HG03432 (cell line): ENCODE results near the gene AP2B1.
A peak's percentile ranks its signal among the peaks of the same experiment; 100 is the strongest.
"Not testable (repeated sequence)": the region's sequence is repeated elsewhere in the genome, so short reads cannot be mapped to it uniquely, and the experiment has no call there.

ENCODE experiments used
- ATAC-seq: cut with Tn5 transposase; IDR thresholded peaks from one replicate; pipeline ENCODE4 v1.9.1; 2021; ENCODE audit warnings: mild to moderate bottlenecking, moderate library complexity; ENCODE audit not compliant: unreplicated experiment

AP2B1 gene

GRCh38 chr17:35587074-35587961 is at the start of gene AP2B1:
TSS of gene AP2B1 (plus strand) at chr17:35587322. CDS start at chr17:35594031, 6,709 bp downstream.
- peak; percentile 86 for ATAC-seq

DNA sequence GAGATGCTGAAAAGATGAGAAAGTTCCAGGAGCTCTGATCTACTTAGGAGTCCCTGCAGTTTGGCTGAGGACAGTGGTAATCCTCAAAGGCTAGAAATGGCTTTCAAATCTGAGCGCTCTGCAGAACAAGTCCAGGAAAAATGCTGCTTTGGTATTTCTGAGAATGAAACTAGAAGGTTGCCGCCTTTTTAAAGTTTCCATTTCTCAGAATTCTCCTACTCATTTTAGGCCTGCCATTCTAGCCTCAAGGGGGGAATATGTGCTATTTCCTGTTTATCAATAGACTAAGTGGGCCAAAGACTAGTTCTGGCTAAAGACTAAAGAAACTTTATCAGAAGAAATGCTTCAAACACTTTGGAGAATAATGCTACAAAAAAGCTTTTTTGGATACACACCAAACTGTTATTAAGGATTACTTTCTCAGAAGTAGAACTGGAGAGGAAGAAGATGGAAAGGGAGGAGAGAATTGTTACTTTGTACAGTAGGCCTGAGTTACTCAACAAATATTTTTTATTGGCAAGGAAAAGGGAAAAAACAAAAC is 49.5 kb upstream of the AP2B1 start, which contains the start of gene SLFN12L:
Gene SLFN12L (minus strand): TSS at position 78 of the 541 bp plus-strand sequence. CDS start 15,314 bp downstream, outside the sequence.
- ATAC-seq = no peak

- no peak for ATAC-seq
These were observed 47.5 kb upstream of the AP2B1 start for GRCh38 chr17:35539659-35540026.

DNA sequence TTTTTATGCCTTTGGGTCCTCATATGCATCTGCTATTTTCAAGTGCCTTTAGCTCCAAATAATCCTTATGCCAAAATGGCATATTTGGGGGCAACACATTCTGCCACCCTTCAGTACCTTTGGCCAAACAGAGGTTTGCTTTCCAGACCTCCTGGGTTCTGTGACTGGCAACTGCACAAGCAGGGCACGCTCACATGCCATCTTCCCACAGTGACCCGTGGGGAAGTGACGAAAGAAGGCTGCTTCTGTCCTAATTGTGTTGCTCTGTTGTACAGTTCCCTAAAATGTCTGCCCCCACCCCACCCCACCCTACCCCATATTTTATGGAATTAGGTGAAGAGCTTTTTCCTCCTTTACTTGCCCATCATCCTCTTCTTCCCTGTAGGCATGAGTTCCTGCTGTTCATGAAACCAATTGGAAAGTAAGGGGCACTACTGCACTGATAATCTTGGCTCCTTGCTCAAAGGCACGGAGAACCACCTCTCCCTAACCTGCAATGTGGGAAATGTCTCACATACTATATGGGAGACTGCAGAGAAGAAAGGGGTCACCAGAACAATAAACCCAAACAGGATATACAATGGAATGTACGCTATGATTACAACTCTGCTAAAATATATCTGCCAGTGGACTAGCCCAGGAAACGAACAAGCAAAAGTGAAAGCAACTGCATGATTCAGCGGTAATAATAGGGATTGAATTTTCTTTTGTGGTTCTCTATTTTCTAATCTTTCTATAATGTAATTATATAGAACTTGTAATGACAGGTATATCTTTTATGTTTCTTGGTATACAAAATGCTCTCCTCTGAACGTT is 46.3 kb upstream of the AP2B1 start:
- no peak for ATAC-seq

- ATAC-seq = no peak
These were observed 45.7 kb upstream of the AP2B1 start for GRCh38 chr17:35541434-35541833.

- no peak for ATAC-seq
These were observed 44.1 kb upstream of the AP2B1 start for GRCh38 chr17:35542990-35543389.

- no peak for ATAC-seq
These were observed 43.3 kb upstream of the AP2B1 start for GRCh38 chr17:35543856-35544255.

DNA sequence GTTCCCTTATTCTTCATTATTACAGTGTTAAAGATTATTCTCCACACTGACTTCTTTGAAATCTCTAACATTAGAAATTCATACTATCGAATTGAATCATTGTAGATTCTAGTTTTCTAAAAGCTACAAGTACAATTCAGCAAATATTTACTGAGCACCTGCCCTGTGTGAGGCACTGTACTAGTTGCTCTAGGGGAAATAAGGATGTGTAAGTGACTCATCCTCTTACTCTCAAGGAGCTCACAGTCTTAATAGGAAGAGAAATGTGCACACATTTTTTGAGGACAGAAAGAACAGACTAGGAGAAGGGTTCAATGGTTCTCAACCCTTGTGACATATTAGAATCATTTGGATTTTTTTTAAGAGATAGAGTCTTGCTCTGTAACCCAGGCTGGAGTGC is 42.0 kb upstream of the AP2B1 start:
- ATAC-seq = no peak

GRCh38 chr17:35546487-35546886 is 40.6 kb upstream of the AP2B1 start:
- ATAC-seq = no peak

- no peak for ATAC-seq
These were observed 38.8 kb upstream of the AP2B1 start for GRCh38 chr17:35548208-35548810.

GRCh38 chr17:35548978-35549377 is 38.1 kb upstream of the AP2B1 start:
- no peak for ATAC-seq

DNA sequence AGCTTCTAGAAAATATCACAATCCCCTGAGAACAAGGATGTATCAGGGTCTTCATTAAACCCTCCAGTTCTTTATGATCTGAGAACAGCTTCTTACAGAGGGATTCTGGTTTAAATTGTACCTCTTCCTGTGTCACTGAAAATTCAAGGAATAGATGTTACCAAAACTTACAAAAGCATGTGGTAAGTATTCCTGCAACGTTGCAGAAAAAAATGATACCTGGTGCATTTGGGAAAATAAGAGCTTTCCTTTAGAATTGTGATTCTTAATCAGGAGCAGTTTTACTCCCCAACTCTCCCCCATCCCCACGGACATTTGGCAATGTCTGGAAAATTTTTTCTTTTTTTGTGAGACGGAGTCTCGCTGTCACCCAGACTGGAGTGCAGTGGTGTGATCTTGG is 33.8 kb upstream of the AP2B1 start:
- no peak for ATAC-seq

DNA sequence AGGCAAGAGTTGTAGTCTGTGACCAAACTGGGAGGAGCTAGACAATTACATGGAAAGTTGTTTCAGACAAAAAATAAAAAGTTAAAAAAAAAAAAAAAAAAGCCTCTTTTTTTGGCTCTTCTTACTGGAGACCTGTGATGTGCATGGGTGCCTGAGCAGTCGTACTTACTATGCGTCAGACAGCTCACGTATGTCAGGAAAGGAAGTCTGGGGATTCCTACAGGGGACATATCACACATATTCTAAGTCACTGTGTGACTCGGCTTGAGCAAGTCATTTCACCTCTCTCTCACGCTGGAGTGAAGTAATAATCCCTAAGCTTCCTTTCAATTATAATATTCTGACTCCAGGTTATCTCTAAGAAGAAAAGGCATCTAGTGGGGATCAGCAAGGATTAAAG is 32.5 kb upstream of the AP2B1 start:
- ATAC-seq = no peak

DNA sequence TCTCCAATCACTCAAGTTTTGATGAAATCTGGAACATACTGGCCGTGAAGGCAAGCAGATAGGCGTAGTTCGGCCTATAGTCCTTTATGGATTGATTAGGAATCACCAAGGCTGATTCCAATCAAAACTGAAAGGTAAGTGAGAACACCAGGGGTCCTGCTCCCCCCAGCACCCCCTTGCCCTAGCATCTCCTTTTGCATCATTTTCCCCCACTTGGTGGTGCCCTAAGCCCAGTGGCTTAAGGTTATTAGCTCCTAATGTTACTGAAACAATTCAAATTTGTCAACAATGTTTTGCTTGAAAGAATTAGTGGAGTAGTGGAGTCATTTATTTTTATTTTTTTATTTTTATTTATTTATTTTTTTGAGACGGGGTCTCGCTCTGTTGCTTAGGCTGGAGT is 31.4 kb upstream of the AP2B1 start:
- no peak for ATAC-seq

DNA sequence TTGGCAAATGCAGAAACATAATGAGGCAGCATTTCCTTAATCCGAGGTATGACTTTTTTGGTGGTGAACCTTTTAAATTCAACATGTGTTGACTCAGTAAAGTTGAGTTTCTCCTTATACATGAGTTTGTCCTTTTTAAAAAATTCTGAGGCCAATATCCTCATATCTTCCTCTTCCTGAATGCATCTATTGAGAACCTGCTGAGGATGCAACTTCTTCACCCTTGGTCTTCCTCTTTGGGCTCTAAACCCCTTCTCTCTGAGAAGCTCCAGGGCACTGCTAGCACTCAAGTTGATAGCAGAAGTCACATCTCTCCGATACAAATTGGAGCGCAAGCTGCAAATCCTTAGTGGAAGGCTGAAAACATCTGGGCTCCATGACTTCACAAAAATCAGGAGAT is 29.8 kb upstream of the AP2B1 start:
- no peak for ATAC-seq

GRCh38 chr17:35559495-35560210 is 27.5 kb upstream of the AP2B1 start:
- no peak for ATAC-seq

DNA sequence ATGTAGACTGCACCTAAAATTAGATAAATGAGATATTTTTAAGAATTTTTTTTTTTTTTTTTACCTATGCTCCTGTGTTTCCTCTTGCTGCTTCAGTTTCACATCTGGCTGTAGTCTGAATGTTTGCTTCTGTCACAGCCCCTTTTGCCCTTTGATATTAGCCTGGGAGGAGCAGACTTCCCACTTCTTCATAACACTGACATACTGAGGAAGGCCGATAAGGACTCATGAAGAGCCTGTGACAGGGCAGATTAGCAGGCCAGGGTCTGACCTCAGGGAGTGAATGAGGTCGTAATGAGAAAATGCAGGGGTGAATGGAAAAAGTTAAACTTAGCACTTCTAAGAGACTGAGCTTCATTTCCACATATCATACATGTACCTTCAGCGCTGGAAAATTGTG is 26.4 kb upstream of the AP2B1 start, which contains the start of gene SLFN14:
Gene SLFN14 (minus strand): TSS at position 117 of the 400 bp plus-strand sequence. CDS start 2,757 bp downstream, outside the sequence.
- ATAC-seq = no peak

DNA sequence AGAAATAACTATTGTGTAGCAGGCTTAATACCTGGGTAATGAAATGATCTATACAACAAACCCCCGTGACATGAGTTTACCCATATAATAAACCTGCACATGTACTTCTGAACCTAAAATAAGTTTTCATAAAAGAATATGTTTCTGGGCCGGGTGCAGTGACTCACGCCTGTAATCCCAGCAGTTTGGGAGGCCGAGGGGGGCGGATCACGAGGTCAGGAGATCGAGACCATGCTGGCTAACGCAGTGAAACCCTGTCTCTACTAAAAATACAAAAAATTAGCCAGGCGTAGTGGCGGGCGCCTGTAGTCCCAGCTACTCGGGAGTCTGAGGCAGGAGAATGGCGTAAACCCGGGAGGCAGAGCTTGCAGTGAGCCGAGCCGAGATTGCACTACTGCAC is 23.9 kb upstream of the AP2B1 start:
- ATAC-seq = not testable (repeated sequence)

GRCh38 chr17:35566968-35567367 is 20.2 kb upstream of the AP2B1 start:
- no peak for ATAC-seq

DNA sequence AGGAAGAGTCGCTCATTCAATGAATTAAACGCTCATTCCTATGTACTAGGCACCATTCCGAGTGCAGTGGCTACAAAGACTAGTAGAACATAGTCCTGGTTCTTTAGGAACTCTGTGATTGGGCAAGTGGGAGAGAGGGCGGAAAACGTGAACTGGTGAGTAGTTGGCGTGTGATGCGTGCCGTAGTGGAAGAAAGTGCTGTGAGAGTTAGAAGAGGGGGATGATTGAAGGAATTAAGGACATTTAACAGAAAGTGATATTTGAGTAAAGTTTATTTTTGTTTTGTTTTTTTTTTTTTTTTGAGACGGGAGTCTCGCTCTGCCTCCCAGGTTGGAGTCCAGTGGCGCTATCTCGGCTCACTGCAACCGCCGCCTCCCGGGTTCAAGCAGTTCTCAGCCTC is 18.6 kb upstream of the AP2B1 start:
- no peak for ATAC-seq
